Measurements from ENCODE around the gene MARK1. TPM values are rescaled to one million over a fixed set of nuclear protein-coding genes. Genes with fewer than 3 reads are reported as not detected.

MARK1 gene
- total RNA-seq, 1 experiment from 2014 or later, result 17.8 TPM

DNA sequence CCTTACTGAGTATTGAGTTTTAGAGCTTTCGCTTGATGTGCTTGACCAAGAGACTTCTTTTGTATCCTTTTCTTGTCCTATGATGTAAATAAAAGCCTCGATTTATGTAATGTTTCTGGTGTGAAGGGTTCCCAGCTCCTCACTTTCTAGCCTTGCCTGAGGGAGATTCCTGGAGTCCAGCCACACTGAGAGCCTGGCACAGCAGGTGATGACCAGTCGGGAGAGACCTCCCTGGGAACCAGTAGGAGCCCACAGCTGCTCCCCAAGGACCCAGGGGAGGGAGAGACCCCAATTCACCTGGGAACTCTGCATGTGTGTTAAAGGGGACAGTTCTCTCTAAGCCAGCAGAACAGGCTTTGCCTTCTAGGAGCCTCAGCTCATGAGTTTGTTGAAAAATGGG, 171.1 kb downstream of the MARK1 start:
- no peak overlapping the region for H2BK12ac ChIP-seq (ENCODE audit: insufficient read length, low read depth, low read length)
- peak overlapping the region in 2 of 3 experiments; percentile 12 to 18; a peak in 1 of 7 replicates for H3K27ac Mint-ChIP-seq
- DNase-seq, result no peak

More for the DNA sequence above, 171.1 kb downstream of the MARK1 start:
- Histone ChIP-seq H2BK120ac (ENCODE audit: low read depth, low read length, poor library complexity, severe bottlenecking) (no peak overlapping the region), H3T11ph (ENCODE audit: low read length) (no peak overlapping the region), H4K91ac (ENCODE audit: insufficient read length, low read depth, low read length) (no peak overlapping the region), H3K4me1 (ENCODE audit: insufficient read depth, low read length) (no peaks in the 10 kb centered on the region), H3K4me2 (ENCODE audit: insufficient read depth, insufficient read length, low read length) (no peak overlapping the region), H3K23ac (ENCODE audit: insufficient read length, low read depth, low read length) (no peak overlapping the region), H3K9me3 (ENCODE audit: control insufficient read depth, low read depth, low read length) (no peaks in the 10 kb centered on the region), H3K27me3 (ENCODE audit: insufficient read depth, low read length) (no peaks in the 10 kb centered on the region), H3K14ac (ENCODE audit: insufficient read depth, low read length) (no peak overlapping the region), H3K9ac (ENCODE audit: extremely low read depth, insufficient read length, low read length) (no peak overlapping the region), H2BK5ac (ENCODE audit: insufficient read length, low read length) (no peak overlapping the region), H3K4ac (ENCODE audit: low read depth, low read length) (no peak overlapping the region), H4K20me1 (ENCODE audit: control insufficient read depth, insufficient read depth, insufficient read length) (no peaks in the 10 kb centered on the region), H3K18ac (ENCODE audit: insufficient read length, low read depth, low read length) (no peak overlapping the region), H3K79me2 (ENCODE audit: insufficient read depth, low read length) (no peaks in the 10 kb centered on the region), H4K8ac (replicated peaks; ENCODE audit: insufficient read length, low read depth, low read length) (no peak overlapping the region), H2AK5ac (ENCODE audit: insufficient read length, low read length) (no peak overlapping the region), H2BK20ac (ENCODE audit: low read depth, low read length, poor library complexity, severe bottlenecking) (no peak overlapping the region), H3K27ac (ENCODE audit: insufficient read length, low read depth, low read length) (no peak overlapping the region), H2BK15ac (ENCODE audit: low read depth, low read length) (no peak overlapping the region), H2AFZ (ENCODE audit: low read length) (no peak overlapping the region), H3K23me2 (ENCODE audit: insufficient read length, low read depth, low read length, poor library complexity, severe bottlenecking) (no peaks in the 10 kb centered on the region), H4K5ac (ENCODE audit: insufficient read length, low read depth, low read length) (no peak overlapping the region), H3K79me1 (ENCODE audit: insufficient read depth, low read depth, low read length, poor library complexity, severe bottlenecking) (no peaks in the 10 kb centered on the region), H3K56ac (ENCODE audit: insufficient read length, low read depth, low read length) (no peak overlapping the region)
- Mint-ChIP-seq H3K4me1 (peaks cover 25 to 27% of the 10 kb centered on the region in 2 experiments), H3K4me3 (no peak overlapping the region), H3K36me3 (ENCODE audit: insufficient read depth in 1 of 3, low read depth in 3 of 3) (peaks cover 0 to 3% (median 0%) of the 10 kb centered on the region in 3 experiments; a peak in 2 of 7 replicates), H3K27me3 (ENCODE audit: low read depth) (no peaks in the 10 kb centered on the region), H3K9me3 (no peaks in the 10 kb centered on the region)
- TF ChIP-seq, protein P1, sequence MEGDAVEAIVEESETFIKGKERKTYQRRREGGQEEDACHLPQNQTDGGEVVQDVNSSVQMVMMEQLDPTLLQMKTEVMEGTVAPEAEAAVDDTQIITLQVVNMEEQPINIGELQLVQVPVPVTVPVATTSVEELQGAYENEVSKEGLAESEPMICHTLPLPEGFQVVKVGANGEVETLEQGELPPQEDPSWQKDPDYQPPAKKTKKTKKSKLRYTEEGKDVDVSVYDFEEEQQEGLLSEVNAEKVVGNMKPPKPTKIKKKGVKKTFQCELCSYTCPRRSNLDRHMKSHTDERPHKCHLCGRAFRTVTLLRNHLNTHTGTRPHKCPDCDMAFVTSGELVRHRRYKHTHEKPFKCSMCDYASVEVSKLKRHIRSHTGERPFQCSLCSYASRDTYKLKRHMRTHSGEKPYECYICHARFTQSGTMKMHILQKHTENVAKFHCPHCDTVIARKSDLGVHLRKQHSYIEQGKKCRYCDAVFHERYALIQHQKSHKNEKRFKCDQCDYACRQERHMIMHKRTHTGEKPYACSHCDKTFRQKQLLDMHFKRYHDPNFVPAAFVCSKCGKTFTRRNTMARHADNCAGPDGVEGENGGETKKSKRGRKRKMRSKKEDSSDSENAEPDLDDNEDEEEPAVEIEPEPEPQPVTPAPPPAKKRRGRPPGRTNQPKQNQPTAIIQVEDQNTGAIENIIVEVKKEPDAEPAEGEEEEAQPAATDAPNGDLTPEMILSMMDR (conservative IDR thresholded peaks at IDR 0.05), result no peak
- no CpG with 5 or more reads among the region's 3 CpGs for WGBS (ENCODE audit: extremely low coverage, insufficient read length, low lambda C conversion rate)
